Gastroesophageal sphincter (tissue), 2 donors: ENCODE measurements around the gene EEF1AKMT4.

Experiments
- POLR2A ChIP-seq, 2 donors: fragments of 450-650 bp; IDR thresholded peaks; one replicate each; pipeline ENCODE4 v1.6.1; 2017; ENCODE audit warnings: antibody characterized with exemption in 2 of 2, mild to moderate bottlenecking in 2 of 2, moderate library complexity in 1 of 2
- POLR2AphosphoS5 ChIP-seq: sonication (generic); formaldehyde crosslinking; IDR thresholded peaks from one replicate; pipeline ENCODE4 v1.6.1; 2017; ENCODE audit warnings: antibody characterized with exemption

- no peak for TF ChIP-seq POLR2AphosphoS5
- TF ChIP-seq POLR2A (IDR thresholded peaks at IDR 0.05): no peak
Observed at GRCh38 chr3:184241141-184241446, 8.4 kb upstream of the EEF1AKMT4 start.
